ENCODE data around the gene MATN4.

MATN4 gene

DNA sequence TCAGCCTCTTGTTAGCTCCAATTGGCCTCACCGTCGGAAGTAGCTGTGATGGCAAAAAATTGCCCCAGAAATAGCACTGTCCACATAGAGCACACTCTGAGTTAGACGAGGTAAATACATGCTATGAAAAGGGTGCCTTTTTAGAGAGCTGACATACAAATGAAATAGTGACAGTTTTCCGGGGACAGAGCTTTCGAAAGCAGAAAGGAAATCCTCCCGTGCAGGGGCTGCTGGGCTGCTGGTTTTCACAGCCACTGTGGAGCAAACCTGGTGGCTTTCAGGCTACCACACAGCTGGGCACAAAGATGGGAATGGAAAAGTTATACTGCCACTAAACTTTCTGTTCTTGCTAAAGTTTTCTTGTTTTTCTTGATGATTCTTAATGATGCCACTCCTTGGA, 62.0 kb downstream of the MATN4 start:
- H3K9me3 ChIP-seq (ENCODE audit: control insufficient read depth, low read length): no peaks in the 10 kb centered on the region
- no peaks in the 10 kb centered on the region for H3K4me1 ChIP-seq (ENCODE audit: control insufficient read depth, insufficient read depth, low read length, poor library complexity, severe bottlenecking)
- H3K36me3 ChIP-seq (ENCODE audit: control insufficient read depth, insufficient read depth, low read length): no peaks in the 10 kb centered on the region
- H3K27ac ChIP-seq (ENCODE audit: low read depth, low read length, severe bottlenecking): no peak overlapping the region
- 74 to 88% methylated on average over 3 to 4 of the region's 6 CpGs for WGBS, 2 experiments (ENCODE audit: insufficient coverage in 2 of 2)
- no peak overlapping the region for H3K4me3 ChIP-seq (ENCODE audit: extremely low read depth, insufficient read depth, low read length, poor library complexity, severe bottlenecking)

All from mesodermal cell (in vitro differentiated cells).